GM10847 (cell line): Measurements from ENCODE around the gene KTN1.

Experiments used
- POLR2A ChIP-seq: IDR thresholded peaks from 2 replicates; pipeline ENCODE4 v1.6.1; 2011; ENCODE audit not compliant: insufficient read length; ENCODE audit errors: extremely low read depth

The KTN1 gene

DNA sequence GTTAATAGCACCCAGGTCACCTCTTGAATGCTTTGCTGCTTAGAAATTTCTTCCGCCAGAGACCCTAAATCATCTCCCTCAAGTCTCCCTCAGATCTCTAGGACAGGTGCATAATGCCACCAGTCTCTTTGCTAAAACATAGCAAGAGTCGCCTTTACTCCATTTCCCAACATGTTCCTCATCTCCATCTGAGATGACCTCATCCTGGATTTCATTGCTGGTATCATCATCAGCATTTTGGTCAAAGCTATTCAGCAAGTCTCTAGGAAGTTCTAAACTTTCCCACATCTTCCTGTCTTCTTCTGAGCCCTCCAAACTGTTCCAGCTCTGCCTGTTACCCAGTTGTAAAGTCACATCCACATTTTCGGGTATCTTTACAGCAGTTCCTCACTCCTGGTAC is 41.0 kb downstream of the KTN1 start:
- no peak for TF ChIP-seq POLR2A

DNA sequence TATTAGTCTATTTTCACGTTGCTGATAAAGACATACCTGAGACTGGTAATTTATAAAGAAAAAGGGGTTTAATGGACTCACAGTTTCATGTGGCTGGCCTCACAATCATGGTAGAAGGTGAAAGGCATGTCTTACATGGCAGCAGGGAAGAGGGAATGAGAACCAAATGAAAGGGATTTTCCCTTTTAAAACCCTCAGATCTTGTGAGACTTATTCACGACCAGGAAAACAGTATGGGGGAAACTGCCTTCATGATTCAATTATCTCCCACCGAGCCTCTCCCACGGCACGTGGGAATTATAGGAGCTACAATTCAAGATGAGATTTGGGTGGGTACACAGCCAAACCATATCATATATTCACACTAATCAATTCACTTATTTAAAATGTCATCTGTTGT is 41.4 kb downstream of the KTN1 start:
- no peak for TF ChIP-seq POLR2A

DNA sequence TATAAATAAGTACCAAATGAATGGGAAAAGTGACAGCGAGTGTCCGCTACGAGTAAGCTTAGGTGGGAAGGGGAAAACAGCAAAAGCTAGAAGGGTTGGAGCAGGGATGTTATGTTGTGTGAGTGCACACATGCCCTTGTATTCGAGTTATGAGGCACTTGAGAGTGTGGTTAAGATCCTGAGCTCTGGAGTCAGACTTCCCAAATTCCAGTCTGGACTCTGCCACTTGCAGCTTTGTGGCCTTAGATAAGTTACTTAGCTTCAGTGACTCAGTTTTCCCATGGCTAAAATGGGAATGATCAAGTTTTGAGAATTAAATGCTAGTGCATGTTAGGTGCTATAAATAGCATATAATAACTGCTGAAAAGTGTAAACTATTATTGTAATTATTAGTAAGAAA is 44.9 kb downstream of the KTN1 start:
- TF ChIP-seq POLR2A: no peak

DNA sequence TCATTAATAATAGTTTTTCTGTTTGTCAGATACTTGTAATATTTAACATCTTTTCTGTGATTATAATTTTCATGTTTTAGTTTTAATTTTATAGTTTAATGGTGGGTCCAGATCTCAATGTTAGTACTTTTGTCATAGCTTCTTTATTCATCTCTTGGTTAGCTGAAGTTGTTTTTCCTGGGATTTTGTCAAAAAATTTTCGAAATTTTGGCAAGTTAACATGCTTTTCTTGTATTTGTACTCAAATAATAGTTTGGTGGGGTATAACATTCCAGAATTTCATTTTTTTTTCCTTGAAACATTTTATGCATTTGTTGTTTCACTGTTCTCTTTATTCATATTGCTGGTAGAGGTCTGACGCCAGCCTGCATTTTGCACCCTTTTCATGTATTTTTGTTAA is 45.5 kb downstream of the KTN1 start:
- TF ChIP-seq POLR2A: no peak

DNA sequence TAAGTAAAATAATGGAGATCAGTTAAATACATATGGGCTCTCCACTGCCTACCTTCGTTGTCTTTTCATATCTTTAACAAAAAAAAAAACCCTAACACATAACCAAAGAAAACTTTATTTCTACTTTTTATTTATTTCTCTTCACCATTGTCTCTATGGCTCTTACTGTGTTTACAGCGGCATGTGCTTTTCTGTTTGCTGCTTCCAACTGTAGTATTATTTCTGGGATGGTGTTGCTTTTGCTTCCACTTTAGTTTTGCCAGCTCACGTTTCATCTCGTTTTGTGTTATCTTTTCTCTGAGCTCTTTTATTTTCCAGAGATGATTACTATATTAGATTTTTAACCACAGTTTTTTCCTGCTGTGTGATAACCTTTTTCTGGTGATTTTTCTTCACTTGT is 46.1 kb downstream of the KTN1 start:
- TF ChIP-seq POLR2A: no peak

DNA sequence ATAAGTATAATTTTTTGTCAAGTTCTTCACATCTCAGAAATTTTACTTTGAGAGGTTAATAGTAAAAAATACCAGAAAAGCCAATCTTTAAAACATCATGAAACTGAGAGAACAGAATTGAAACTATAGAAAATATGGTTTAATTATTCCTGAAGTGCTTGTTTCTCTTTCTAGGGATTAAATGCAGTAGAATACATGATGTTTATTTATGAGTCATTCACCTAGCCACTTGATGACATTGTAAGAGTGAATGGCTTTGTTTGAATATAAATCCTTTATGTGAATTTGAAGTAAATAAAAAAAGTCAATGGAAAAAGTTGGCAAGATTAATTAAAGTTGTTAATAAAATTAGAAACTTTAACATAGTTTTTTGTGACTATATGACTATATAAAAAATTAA is 48.4 kb downstream of the KTN1 start:
- TF ChIP-seq POLR2A: no peak

DNA sequence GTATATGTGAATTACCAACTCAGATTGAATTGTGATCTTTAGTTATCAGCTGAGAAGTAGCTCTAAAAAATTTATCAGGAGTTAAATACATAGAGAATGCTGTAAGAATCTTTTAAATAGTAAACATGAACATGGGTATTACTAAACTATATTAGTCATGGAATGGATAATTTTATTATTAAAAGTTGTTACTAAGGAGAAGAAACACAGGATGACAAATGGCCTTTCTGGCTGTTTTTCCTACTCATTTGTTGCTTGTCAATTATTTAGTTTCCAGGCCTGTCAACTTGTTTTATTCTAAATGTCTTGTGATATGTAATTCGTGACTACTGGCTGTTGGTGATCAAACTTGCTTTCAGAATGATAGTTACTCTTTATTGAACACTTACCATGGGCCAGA is 58.7 kb downstream of the KTN1 start:
- TF ChIP-seq POLR2A: no peak

DNA sequence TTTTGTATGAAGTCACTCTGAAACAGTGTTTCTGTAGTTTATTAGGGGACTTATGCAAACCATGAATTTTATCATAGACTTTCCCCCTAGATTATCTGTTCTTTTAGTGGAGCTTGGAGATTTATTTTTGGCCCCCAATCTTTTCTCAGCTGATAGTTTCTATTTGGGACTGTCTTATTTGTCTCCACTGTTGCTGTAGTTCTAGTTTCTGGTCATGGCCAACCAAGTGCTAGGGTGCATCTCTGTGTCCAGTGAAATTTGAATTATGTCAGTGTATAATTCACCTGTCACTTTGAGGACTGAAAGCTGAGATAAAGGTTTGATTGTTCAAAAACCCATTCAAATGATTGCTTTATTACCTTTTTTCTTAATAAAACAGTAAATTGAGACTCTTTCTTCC is 61.3 kb downstream of the KTN1 start:
- TF ChIP-seq POLR2A: no peak

DNA sequence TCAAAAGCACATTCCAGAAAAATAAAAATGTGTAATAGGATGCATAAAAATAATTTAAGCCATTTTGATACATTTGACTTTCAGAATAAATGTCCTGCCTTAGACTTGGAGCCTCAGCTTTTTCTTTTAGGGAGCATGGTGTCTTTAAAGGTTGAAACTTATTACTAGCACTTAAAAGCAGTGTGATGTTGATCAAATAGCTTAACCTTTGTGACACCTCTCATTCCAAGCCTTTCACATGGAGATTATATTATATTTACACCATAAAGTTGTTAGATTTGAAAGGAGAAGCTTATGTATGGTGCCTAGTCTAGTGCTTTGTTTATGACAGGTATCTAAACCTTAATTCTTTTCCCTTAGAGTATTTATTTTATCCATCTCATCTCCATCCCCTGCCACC is 61.9 kb downstream of the KTN1 start:
- TF ChIP-seq POLR2A: no peak

DNA sequence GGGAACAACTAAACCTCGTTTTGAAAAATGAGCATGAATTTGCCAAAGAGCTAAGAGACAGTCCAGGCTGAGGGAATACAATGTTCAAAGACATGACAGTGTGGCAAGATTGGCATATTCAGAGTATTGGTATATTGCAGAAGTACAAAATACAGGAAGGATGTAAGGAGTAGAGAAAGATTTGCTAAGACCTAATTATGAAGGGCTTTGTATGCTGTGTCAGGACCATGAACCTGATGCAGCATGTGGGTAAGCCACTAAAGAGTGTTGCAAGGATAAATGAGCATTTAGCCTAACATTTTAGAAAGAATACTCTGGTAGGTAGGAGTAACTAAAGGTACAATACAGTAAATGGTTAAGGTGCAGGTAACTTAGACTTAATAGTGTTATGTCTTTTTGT is 65.1 kb downstream of the KTN1 start:
- TF ChIP-seq POLR2A: no peak

DNA sequence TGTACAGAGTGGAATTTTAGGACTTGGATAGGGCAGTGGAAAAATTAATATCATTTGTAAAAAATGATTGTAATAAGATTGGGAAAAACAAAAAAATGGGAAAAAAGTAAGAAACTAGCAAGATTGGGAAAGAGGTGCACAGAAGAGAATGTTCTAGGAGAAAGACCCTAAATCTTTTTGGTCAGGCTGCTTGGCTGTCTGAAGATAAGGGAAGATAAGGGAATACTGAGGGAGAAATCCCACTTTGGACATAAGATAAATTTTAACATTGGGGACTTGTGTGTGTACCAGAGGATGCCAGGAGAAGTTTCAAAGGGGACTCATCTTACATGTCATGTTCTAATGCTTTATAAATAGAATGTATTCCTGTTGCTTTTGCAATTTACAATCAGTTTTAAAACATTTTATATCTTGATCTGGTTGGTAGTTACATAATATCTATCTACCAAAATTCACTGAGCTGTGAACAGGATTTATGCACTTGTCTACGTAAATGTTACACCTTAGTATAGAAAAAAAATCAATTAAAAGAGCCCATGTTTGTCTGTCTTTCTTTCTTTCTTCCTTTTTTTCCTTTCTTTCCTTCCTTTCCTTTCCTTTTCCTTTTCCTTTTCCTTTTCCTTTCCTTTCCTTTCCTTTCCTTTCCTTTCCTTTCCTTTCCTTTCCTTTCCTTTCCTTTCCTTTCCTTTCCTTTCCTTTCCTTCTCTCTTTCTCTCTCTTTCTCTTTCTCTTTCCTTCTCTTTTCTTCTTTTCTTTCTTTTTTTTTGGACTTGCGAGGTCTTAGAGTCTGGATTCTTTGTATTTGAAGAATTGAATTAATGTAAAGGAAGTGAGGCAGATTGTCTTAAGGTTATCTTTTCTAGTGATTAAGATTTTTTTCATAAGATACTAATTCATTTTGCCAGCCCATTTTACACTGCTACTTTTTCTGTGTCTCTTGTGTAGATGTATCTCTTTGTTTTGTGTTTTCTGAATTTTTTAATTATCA is 66.1 kb downstream of the KTN1 start:
- TF ChIP-seq POLR2A: no peak

DNA sequence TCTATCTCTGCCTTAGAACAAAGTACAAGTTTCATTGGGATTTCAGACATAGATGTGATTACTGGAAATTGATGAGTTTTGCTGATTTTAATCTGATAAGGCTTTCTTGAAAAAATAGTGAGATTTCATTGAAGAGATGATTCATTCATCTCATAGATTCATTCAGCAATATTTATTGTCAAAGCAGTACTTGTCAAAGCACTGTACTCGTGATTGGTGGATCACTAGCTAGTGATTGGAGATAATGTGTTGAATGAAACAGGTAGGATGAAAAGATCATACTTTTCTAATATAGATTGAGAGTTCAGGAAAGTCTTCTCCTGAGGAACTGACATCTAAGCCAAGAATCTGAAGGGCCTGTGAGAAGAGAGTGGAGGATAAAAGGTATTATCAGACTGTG is 71.0 kb downstream of the KTN1 start:
- TF ChIP-seq POLR2A: no peak

DNA sequence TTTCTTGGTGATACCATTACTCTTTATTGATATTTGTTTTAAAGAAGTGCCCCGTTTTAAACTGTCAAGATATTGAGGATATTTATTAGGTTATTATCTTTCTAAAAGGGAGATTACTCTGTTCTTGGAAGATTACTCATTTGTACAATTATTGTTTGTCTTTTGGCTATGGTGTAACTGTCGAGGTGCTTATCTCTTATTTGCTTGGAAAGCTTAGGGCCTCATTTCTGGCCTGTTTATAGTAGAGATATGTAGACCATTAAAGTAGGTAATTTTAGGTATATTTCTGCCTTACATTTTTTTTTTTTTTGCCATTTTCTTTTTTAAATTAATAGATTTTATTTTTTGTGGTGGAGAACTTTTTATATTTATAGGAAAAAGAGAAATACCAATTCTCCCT is 74.2 kb downstream of the KTN1 start:
- TF ChIP-seq POLR2A: no peak

DNA sequence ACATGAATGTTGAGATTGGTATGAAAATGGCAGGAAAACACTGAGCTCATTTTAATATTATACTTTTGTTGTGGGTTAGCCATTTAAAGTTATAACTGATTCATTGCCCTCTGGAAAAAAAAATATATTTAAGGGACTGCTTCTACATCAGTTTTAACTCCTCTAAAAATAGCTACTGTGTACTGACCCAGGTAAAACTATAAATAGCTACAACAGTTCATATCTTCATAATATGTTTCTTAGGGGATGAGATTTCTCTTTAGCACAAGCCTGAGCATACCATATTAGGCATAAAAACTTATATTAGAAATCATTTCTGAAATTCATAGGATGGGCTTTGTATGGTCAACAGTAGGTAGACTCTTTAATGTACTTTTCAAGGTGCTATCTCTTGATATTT is 81.0 kb downstream of the KTN1 start:
- TF ChIP-seq POLR2A: no peak

DNA sequence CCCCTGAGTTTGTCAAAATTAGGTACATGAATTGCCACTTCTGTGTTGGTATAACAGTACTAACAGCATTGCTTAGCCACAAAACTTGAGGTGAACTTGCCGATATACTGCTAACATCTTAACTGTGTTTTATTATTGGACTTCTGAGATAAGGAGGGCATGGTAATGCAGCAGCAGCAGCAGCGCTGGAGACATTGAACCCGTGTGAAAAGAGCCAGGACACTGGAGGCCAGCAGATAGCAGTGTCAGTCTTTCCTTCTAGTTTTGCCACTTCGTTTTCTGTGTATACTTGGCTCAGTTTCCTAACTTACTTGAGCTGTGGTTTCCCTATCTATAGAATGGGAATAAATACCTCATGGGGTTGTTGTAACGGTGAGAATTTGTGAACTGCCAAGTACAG is 82.7 kb downstream of the KTN1 start:
- TF ChIP-seq POLR2A: no peak

DNA sequence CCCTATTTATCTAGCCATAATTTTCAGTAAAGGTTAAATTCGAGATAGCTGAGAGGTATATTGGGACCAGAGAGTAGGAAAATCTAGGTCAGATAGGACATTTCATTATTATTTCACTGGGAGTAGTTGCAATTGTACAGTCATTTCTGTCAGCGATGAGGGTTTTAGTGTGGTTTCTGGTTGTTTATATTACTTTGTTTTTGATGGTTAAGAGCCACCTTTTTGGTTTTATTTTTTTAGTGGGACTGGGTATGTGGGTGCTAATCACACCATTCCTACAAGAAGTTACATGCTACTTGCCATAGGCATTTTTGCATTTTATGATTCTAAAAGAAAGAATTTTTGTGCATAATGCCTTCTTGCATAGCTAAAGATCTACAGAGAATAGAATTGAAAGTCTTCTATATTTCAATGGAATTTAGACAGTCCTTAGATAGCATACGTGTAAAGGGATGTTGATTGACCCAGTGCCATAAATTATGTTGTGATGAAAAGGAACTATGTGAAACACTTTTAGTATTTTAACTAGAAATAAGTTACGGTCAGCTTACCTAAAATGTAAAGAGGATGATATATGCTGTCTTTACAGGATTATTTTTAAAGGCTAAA is 85.2 kb downstream of the KTN1 start:
- TF ChIP-seq POLR2A: no peak

DNA sequence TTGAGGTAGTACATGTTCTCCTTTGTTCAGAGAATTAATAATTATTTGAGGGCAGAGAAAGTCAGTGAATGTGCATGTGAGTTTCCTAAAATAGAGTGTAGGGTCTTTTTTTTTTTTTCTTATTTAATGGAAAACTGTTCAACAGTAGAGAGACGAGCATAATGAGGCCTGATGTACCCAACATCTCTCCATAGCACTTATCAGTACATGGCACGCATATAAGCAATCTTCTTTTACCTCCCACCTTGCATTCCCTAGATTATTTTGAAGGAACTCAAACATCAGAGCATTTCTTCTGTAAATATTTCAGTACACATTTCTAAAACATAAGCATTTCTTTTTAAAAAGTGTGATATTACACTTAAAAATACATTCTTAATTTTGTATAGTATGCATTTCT is 87.8 kb downstream of the KTN1 start:
- no peak for TF ChIP-seq POLR2A
